ENCODE data around the gene PRKCG.
"Not testable (repeated sequence)": the region's sequence is repeated elsewhere in the genome, so short reads cannot be mapped to it uniquely, and the experiment has no call there.

The PRKCG gene

GRCh38 chr19:53881482-53882390, at the start of gene PRKCG:
TSS of gene PRKCG (plus strand) at chr19:53882197. CDS start at chr19:53882495, 298 bp downstream.
- no peak for DNase-seq (ENCODE audit: low read depth in 2 of 2)

- not testable (repeated sequence) for DNase-seq (ENCODE audit: low read depth in 2 of 2)
Measured at GRCh38 chr19:53832861-53833260, 49.1 kb upstream of the PRKCG start.

- DNase-seq (ENCODE audit: low read depth in 2 of 2) = not testable (repeated sequence)
Measured at GRCh38 chr19:53838446-53838845, 43.6 kb upstream of the PRKCG start.

GRCh38 chr19:53840241-53840640, 41.8 kb upstream of the PRKCG start:
- not testable (repeated sequence) for DNase-seq (ENCODE audit: low read depth in 2 of 2)

GRCh38 chr19:53840914-53841313, 41.1 kb upstream of the PRKCG start:
- not testable (repeated sequence) for DNase-seq (ENCODE audit: low read depth in 2 of 2)

- DNase-seq (ENCODE audit: low read depth in 2 of 2) = no peak
Measured at GRCh38 chr19:53844849-53845246, 37.1 kb upstream of the PRKCG start.

- no peak for DNase-seq (ENCODE audit: low read depth in 2 of 2)
Measured at GRCh38 chr19:53847555-53847954, 34.4 kb upstream of the PRKCG start.

GRCh38 chr19:53849237-53849676, 32.7 kb upstream of the PRKCG start:
- DNase-seq (ENCODE audit: low read depth in 2 of 2) = no peak

- no peak for DNase-seq (ENCODE audit: low read depth in 2 of 2)
Measured at GRCh38 chr19:53853707-53854106, 28.3 kb upstream of the PRKCG start.

- DNase-seq (ENCODE audit: low read depth in 2 of 2) = no peak
Measured at GRCh38 chr19:53864308-53864836, 17.6 kb upstream of the PRKCG start.

GRCh38 chr19:53865523-53865917, 16.5 kb upstream of the PRKCG start:
- DNase-seq (ENCODE audit: low read depth in 2 of 2) = no peak

GRCh38 chr19:53865918-53866864, 15.8 kb upstream of the PRKCG start:
- no peak for DNase-seq (ENCODE audit: low read depth in 2 of 2)

GRCh38 chr19:53866865-53867224, 15.2 kb upstream of the PRKCG start:
- DNase-seq (ENCODE audit: low read depth in 2 of 2) = no peak

GRCh38 chr19:53867225-53868090, 14.5 kb upstream of the PRKCG start, which contains the start of gene MYADM:
TSS of gene MYADM (plus strand) at chr19:53867883. CDS start at chr19:53873530, 5,647 bp downstream.
- DNase-seq (ENCODE audit: low read depth in 2 of 2) = peak; percentile 98 to 99

- DNase-seq (ENCODE audit: low read depth in 2 of 2) = no peak
Measured at GRCh38 chr19:53868091-53868891, 13.7 kb upstream of the PRKCG start.

GRCh38 chr19:53868892-53869804, 12.8 kb upstream of the PRKCG start:
- DNase-seq (ENCODE audit: low read depth in 2 of 2) = peak; percentile 76 to 81

GRCh38 chr19:53869805-53870484, 12.1 kb upstream of the PRKCG start:
- DNase-seq (ENCODE audit: low read depth in 2 of 2) = not testable (repeated sequence)

- DNase-seq (ENCODE audit: low read depth in 2 of 2) = no peak
Measured at GRCh38 chr19:53870485-53870844, 11.5 kb upstream of the PRKCG start.

GRCh38 chr19:53871454-53871853, 10.5 kb upstream of the PRKCG start:
- no peak for DNase-seq (ENCODE audit: low read depth in 2 of 2)
